Motor neuron (in vitro differentiated cells): ENCODE results near the gene COL8A2. TPM values are rescaled to one million over a fixed set of nuclear protein-coding genes. Genes with fewer than 3 reads are reported as not detected.

Experiments used
- ATAC-seq, 8 experiments: fragments of 200-7000 bp; cut with Tn5 transposase; replicated peaks in 6 of 8; 2 replicates each; pipeline ENCODE4 v1.8.0; 2021; ENCODE audit warnings: mild to moderate bottlenecking in 8 of 8, moderate library complexity in 8 of 8
- H3K27ac ChIP-seq, 2 donors: fragments of 250-450 bp; sonication (Bioruptor Pico); 2 replicates each; pipeline ENCODE4 v1.9.0; 2021; ENCODE audit warnings: antibody characterized with exemption in 2 of 2, mild to moderate bottlenecking in 2 of 2, moderate library complexity in 1 of 2
- H3K4me1 ChIP-seq, 2 donors: fragments of 250-450 bp; sonication (Bioruptor Pico); replicated peaks in 1 of 2; 2 replicates each; pipeline ENCODE4 v1.6.1; 2021; ENCODE audit warnings: antibody characterized with exemption in 2 of 2, mild to moderate bottlenecking in 2 of 2, moderate library complexity in 1 of 2
- H3K4me3 ChIP-seq, 5 donors: fragments of 250-450 bp; sonication (Bioruptor Pico); 2 replicates each; pipeline ENCODE4 v1.9.0; 2021; ENCODE audit warnings: antibody characterized with exemption in 5 of 5, mild to moderate bottlenecking in 5 of 5, moderate library complexity in 4 of 5
- WGBS, 10 experiments: fragments of 450-650 bp; shearing (Covaris generic); methylation state at CpG; one replicate each; pipeline ENCODE4 v1.0.0; 2022; 5-methylcytosine and 5-hydroxymethylcytosine counted together
- in situ Hi-C, 9 experiments: fragments of 400-800 bp; cut with MboI; loops; one replicate each; pipeline ENCODE4 v1.15.0; 2021; ENCODE audit warnings: low sequenced_read_pairs in 9 of 9, low pct_unique_long_range_greater_than_20kb in 2 of 9; ENCODE audit not compliant: unreplicated experiment in 9 of 9
- total RNA-seq, 8 experiments: library from RNA; unstranded; fragments of 300-600 nt; gene quantifications; 2 replicates each; pipeline versions ENCODE4 v1.2.3 to v1.2.4, GENCODE V29; 2022

COL8A2 gene
- 10 to 100 TPM in 1 of 8 experiments, 1 to 10 TPM in 2, under 1 TPM in 5; 0.31 to 12.3 (median 0.61) TPM for total RNA-seq

- Histone ChIP-seq H3K27ac (no peak within 1 kb of the TSS), H3K4me1 (peaks cover 13 to 23% of the 10 kb centered on the region in 2 donors), H3K4me3 (peak within 1 kb of the TSS in 3 of 5 donors; percentile 1 to 8 (median 6))
- WGBS, 10 experiments = 7 to 84% (median 60%) methylated on average over 1 to 14 of the region's 77 CpGs; no CpG with 5 or more reads in 5 of the 10 experiments
- in situ Hi-C loops = no loop called here
- peak; percentile 46 to 86 (median 76) for ATAC-seq
Observed at GRCh38 chr1:36125129-36125991, at the start of gene COL8A2. COL8A2 (minus strand) TSS chr1:36125222; CDS start chr1:36100242, 24,980 bp downstream.

GRCh38 chr1:36174713-36175112 is 49.7 kb upstream of the COL8A2 start:
- no peak for ATAC-seq
- H3K4me3 ChIP-seq = no peak overlapping the region
- peaks cover 4 to 6% of the 10 kb centered on the region in 2 donors for H3K4me1 ChIP-seq
- in situ Hi-C loops = loop anchor here in 3 of 9 experiments (25.0 kb wide), 2 partner anchors 113 to 238 kb away; no protein-coding TSS in a partner anchor
- WGBS, 10 experiments = no CpG with 5 or more reads among the region's 11 CpGs
- no peak overlapping the region for H3K27ac ChIP-seq

GRCh38 chr1:36172983-36173382 is 48.0 kb upstream of the COL8A2 start:
- no peak for ATAC-seq
- WGBS, 10 experiments = 40 to 100% (median 93%) methylated on average over 1 to 2 of the region's 2 CpGs; no CpG with 5 or more reads in 7 of the 10 experiments
- H3K4me3 ChIP-seq = no peak overlapping the region
- no peak overlapping the region for H3K27ac ChIP-seq
- H3K4me1 ChIP-seq = peaks cover 4 to 6% of the 10 kb centered on the region in 2 donors
- in situ Hi-C loops = loop anchor here in 3 of 9 experiments (25.0 kb wide), 2 partner anchors 114 to 239 kb away; no protein-coding TSS in a partner anchor

GRCh38 chr1:36172017-36172747 is 47.2 kb upstream of the COL8A2 start:
- Histone ChIP-seq H3K4me3 (no peak overlapping the region), H3K4me1 (peaks cover 4 to 7% of the 10 kb centered on the region in 2 donors), H3K27ac (no peak overlapping the region)
- ATAC-seq = no peak
- in situ Hi-C loops = loop anchor here in 3 of 9 experiments (25.0 kb wide), 2 partner anchors 115 to 240 kb away; no protein-coding TSS in a partner anchor
- 80 to 100% (median 98%) methylated on average over 1 to 19 of the region's 21 CpGs; no CpG with 5 or more reads in 3 of the 10 experiments for WGBS, 10 experiments

GRCh38 chr1:36170643-36171412 is 45.8 kb upstream of the COL8A2 start:
- peaks cover 9 to 14% of the 10 kb centered on the region in 2 donors for H3K4me1 ChIP-seq
- 83 to 100% (median 96%) methylated on average over 1 to 6 of the region's 12 CpGs; no CpG with 5 or more reads in 3 of the 10 experiments for WGBS, 10 experiments
- no peak overlapping the region for H3K4me3 ChIP-seq
- no peak for ATAC-seq
- H3K27ac ChIP-seq = no peak overlapping the region
- in situ Hi-C loops = loop anchor here in 3 of 9 experiments (25.0 kb wide), 2 partner anchors 116 to 241 kb away; no protein-coding TSS in a partner anchor

- Histone ChIP-seq H3K27ac (no peak overlapping the region), H3K4me3 (no peak overlapping the region), H3K4me1 (peaks cover 5 to 8% of the 10 kb centered on the region in 2 donors)
- in situ Hi-C loops = loop anchor here in 3 of 9 experiments (25.0 kb wide), 2 partner anchors 119 to 244 kb away; no protein-coding TSS in a partner anchor
- ATAC-seq = no peak
- 80 to 100% (median 96%) methylated on average over 1 to 3 of the region's 3 CpGs; no CpG with 5 or more reads in 1 of the 10 experiments for WGBS, 10 experiments
Observed at GRCh38 chr1:36168514-36168913, 43.5 kb upstream of the COL8A2 start.

GRCh38 chr1:36166938-36167905 is 42.2 kb upstream of the COL8A2 start:
- peak; percentile 59 to 95 (median 87) for ATAC-seq
- Histone ChIP-seq H3K4me3 (no peak overlapping the region), H3K27ac (peak overlapping the region; percentile 12 to 53), H3K4me1 (peaks cover 5 to 8% of the 10 kb centered on the region in 2 donors)
- 25 to 91% (median 77%) methylated on average over 2 to 14 of the region's 15 CpGs; no CpG with 5 or more reads in 2 of the 10 experiments for WGBS, 10 experiments
- in situ Hi-C loops = loop anchor here in 3 of 9 experiments (25.0 kb wide), 2 partner anchors 120 to 245 kb away; no protein-coding TSS in a partner anchor

- in situ Hi-C loops = loop anchor here in 3 of 9 experiments (25.0 kb wide), 2 partner anchors 121 to 246 kb away; no protein-coding TSS in a partner anchor
- whole genome bisulfite sequencing, 10 experiments = 40 to 92% (median 70%) methylated on average over 1 to 4 of the region's 4 CpGs; no CpG with 5 or more reads in 4 of the 10 experiments
- peak overlapping the region in 1 of 2 donors; percentile 53 for H3K27ac ChIP-seq
Observed at GRCh38 chr1:36166136-36166535, 41.1 kb upstream of the COL8A2 start.

GRCh38 chr1:36165145-36165544 is 40.1 kb upstream of the COL8A2 start:
- ATAC-seq = no peak
- H3K4me1 ChIP-seq = peaks cover 20 to 28% of the 10 kb centered on the region in 2 donors
- in situ Hi-C loops = loop anchor here in 3 of 9 experiments (25.0 kb wide), 2 partner anchors 122 to 247 kb away; no protein-coding TSS in a partner anchor
- WGBS, 10 experiments = 88 to 100% (median 100%) methylated on average over 1 of the region's 1 CpG; no CpG with 5 or more reads in 2 of the 10 experiments
- H3K27ac ChIP-seq = no peak overlapping the region
- no peak overlapping the region for H3K4me3 ChIP-seq

More at GRCh38 chr1:36166136-36166535, 41.1 kb upstream of the COL8A2 start:
- ATAC-seq = no peak
- Histone ChIP-seq H3K4me3 (no peak overlapping the region), H3K4me1 (peaks cover 12 to 18% of the 10 kb centered on the region in 2 donors)

GRCh38 chr1:36164361-36164760 is 39.3 kb upstream of the COL8A2 start:
- H3K27ac ChIP-seq = no peak overlapping the region
- H3K4me3 ChIP-seq = no peak overlapping the region
- no peak for ATAC-seq
- WGBS, 10 experiments = 94 to 100% (median 100%) methylated on average over 1 to 2 of the region's 2 CpGs; no CpG with 5 or more reads in 4 of the 10 experiments
- H3K4me1 ChIP-seq = peaks cover 20 to 29% of the 10 kb centered on the region in 2 donors
- in situ Hi-C loops = loop anchor here in 3 of 9 experiments (25.0 kb wide), 2 partner anchors 123 to 248 kb away; no protein-coding TSS in a partner anchor

- H3K4me1 ChIP-seq = peaks cover 26 to 32% of the 10 kb centered on the region in 2 donors
- no peak for ATAC-seq
- in situ Hi-C loops = loop anchor here in 3 of 9 experiments (25.0 kb wide), 2 partner anchors 124 to 249 kb away; no protein-coding TSS in a partner anchor
- no peak overlapping the region for H3K4me3 ChIP-seq
- H3K27ac ChIP-seq = no peak overlapping the region
Observed at GRCh38 chr1:36163426-36163825, 38.4 kb upstream of the COL8A2 start.
